A673 (cell line): Measurements from ENCODE around the gene ITPR2.

ENCODE experiments used
- EZH2 ChIP-seq: fragments of 200-600 bp; sonication (generic); IDR thresholded peaks from 2 replicates; pipeline ENCODE4 v1.6.1; 2017; ENCODE audit warnings: borderline replicate concordance, low read depth, mild to moderate bottlenecking, mixed read lengths, antibody characterized with exemption, low read length; ENCODE audit not compliant: poor library complexity, severe bottlenecking
- TF ChIP-seq, protein P1 (sequence below): fragments of 300-800, 200-600 bp; sonication (generic); conservative IDR thresholded peaks from 2 replicates; pipeline ENCODE4 v1.5.1; 2017; ENCODE audit warnings: low read depth, mild to moderate bottlenecking, antibody characterized with exemption, low read length, moderate library complexity, mixed read lengths

DNA sequence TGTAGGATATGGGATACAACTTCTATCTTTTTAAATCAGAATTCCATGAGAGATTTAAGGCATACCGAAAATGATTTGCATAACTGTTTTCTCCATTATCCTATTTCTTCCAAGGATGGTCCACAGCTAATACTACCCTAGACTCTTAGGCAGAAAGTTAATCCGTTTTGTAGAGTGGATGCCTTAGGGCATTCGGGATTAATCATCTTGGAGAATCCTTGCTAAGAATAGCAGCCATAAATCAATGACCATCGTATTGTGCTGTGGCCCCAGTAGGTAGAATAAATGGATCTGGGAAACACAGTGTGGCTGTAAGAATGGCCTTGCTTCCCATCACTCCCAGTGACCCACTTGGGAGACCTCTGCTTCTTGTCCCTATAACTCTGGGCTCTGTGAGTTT, 538.0 kb downstream of the ITPR2 start:
- TF ChIP-seq, protein P1, sequence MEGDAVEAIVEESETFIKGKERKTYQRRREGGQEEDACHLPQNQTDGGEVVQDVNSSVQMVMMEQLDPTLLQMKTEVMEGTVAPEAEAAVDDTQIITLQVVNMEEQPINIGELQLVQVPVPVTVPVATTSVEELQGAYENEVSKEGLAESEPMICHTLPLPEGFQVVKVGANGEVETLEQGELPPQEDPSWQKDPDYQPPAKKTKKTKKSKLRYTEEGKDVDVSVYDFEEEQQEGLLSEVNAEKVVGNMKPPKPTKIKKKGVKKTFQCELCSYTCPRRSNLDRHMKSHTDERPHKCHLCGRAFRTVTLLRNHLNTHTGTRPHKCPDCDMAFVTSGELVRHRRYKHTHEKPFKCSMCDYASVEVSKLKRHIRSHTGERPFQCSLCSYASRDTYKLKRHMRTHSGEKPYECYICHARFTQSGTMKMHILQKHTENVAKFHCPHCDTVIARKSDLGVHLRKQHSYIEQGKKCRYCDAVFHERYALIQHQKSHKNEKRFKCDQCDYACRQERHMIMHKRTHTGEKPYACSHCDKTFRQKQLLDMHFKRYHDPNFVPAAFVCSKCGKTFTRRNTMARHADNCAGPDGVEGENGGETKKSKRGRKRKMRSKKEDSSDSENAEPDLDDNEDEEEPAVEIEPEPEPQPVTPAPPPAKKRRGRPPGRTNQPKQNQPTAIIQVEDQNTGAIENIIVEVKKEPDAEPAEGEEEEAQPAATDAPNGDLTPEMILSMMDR: no peak
- TF ChIP-seq EZH2: no peak
